ENCODE data around the gene DNM2. TPM values are rescaled to one million over a fixed set of nuclear protein-coding genes. Genes with fewer than 3 reads are reported as not detected.

Gene DNM2
- total and polyA plus RNA-seq, 9 of the 15 experiments (the other 6 are each of a cell fraction or from before 2014, with no cell fraction given) = 2.2 to 161 (median 72.6) TPM

- FAIRE-seq (no peak), ATAC-seq (no peak), DNase-seq (ENCODE audit: extremely low read depth in 1 of 4, low spot score in 3 of 4) (no peak)
- Histone ChIP-seq H4K20me1 (replicated peaks; ENCODE audit: control insufficient read depth, insufficient read depth, low read length) (no peaks in the 10 kb centered on the region), H3K27me3 (ENCODE audit: control insufficient read depth in 2 of 2, insufficient read depth in 2 of 2, low read length in 2 of 2) (no peaks in the 10 kb centered on the region), H3K79me2 (ENCODE audit: control insufficient read depth, insufficient read depth, low read length) (peaks cover 71% of the 10 kb centered on the region), H3K9me1 (ENCODE audit: control insufficient read depth, insufficient read depth, low read length) (no peaks in the 10 kb centered on the region), H3K4me2 (ENCODE audit: insufficient read depth, low read length) (no peak overlapping the region), H3K27ac (ENCODE audit: extremely low read depth, low read depth, low read length) (no peak overlapping the region), H3K9me3 (replicated peaks; ENCODE audit: control insufficient read depth, insufficient read depth, low read depth, low read length) (no peaks in the 10 kb centered on the region), H3K4me3 (no peak overlapping the region), H3K9ac (ENCODE audit: insufficient read depth in 1 of 2, low read depth in 2 of 2, low read length in 2 of 2) (no peak overlapping the region), H3K36me3 (ENCODE audit: control insufficient read depth, insufficient read depth, low read length) (peaks cover 19% of the 10 kb centered on the region; the same call in 2 of the 3 replicates), H2AFZ (ENCODE audit: low read depth, low read length) (no peak overlapping the region), H3K4me1 (replicated peaks in 1 of 2; ENCODE audit: control insufficient read depth in 2 of 2, insufficient read depth in 2 of 2, low read length in 2 of 2) (peaks cover 28 to 49% of the 10 kb centered on the region in 2 experiments)
- ChIA-PET POLR2A (interaction anchor here (0.6 kb wide), 1 partner anchor 218 kb away, joined by 3 read pairs; no protein-coding TSS in a partner anchor), CTCF (ENCODE audit: low intra/inter-chr PET ratio) (no interaction called here)
- intact Hi-C loops (cut with micrococcal nuclease) = loop anchor here (5.0 kb wide), 1 partner anchor 53 kb away; the partner anchor contains the start of genes TIMM29 and YIPF2
- WGBS (ENCODE audit: insufficient coverage, low coverage, missing lambda C conversion rate) = 92% methylated on average over 1 of the region's 1 CpG
- BruUV-seq (replicated peaks) = no TSS peak
- in situ Hi-C loops (cut with MboI) = no loop called here
- TF ChIP-seq TEAD2 (tag; IDR thresholded peaks at IDR 0.05) = no peak
- TF ChIP-seq TCF3 (CRISPR knock-in tag; IDR thresholded peaks at IDR 0.05) = no peak
- TF ChIP-seq MED1 (CRISPR knock-in tag; IDR thresholded peaks at IDR 0.05; ENCODE audit: borderline replicate concordance) = no peak
- no peak for TF ChIP-seq NFE2L1 (tag; IDR thresholded peaks at IDR 0.05; ENCODE audit: borderline replicate concordance, low read depth)
- TF ChIP-seq L3MBTL2 (IDR thresholded peaks at IDR 0.05) = no peak
- no peak for TF ChIP-seq ZBTB49 (CRISPR knock-in tag; IDR thresholded peaks at IDR 0.05; ENCODE audit: borderline replicate concordance)
- no peak for TF ChIP-seq ETS1 (conservative IDR thresholded peaks at IDR 0.05; ENCODE audit: control insufficient read depth, low read depth, low read length)
- TF ChIP-seq C11orf30 (IDR thresholded peaks at IDR 0.05; ENCODE audit: low read depth) = no peak
- no peak for TF ChIP-seq NELFE (IDR thresholded peaks at IDR 0.05; ENCODE audit: insufficient read depth, insufficient read length)
- no peak for TF ChIP-seq TCFL5 (CRISPR knock-in tag; conservative IDR thresholded peaks at IDR 0.05)
- no peak for TF ChIP-seq DMBX1 (CRISPR knock-in tag; IDR thresholded peaks at IDR 0.05; ENCODE audit: borderline replicate concordance)
- no peak for TF ChIP-seq HES1 (IDR thresholded peaks at IDR 0.05; ENCODE audit: low read depth)
These were observed 156.1 kb downstream of the DNM2 start for GRCh38 chr19:10874024-10874423.
